ENCODE measurements around the gene PIGT. TPM values are rescaled to one million over a fixed set of nuclear protein-coding genes. Genes with fewer than 3 reads are reported as not detected.

The PIGT gene
- total and polyA plus RNA-seq, 9 donors, result 30.0 to 172 (median 69.3) TPM

DNA sequence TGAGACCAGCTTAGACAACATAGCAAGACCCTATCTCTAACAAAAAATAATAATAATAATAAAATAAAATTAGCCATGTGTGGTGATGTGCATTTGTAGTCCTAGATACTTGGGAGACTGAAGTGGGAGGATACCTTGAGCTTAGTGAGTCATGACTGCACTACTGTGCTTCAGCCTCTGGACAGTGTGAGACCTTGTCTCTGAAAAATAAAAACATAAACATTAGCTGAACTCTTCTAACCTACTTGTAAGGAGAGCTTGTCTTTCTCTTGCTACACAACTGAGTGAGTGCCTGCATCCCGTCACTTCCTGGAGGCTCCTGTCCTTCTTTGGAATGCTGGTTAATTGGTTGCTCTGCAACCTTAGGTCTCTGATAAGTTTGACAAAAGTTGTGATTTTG, 13.0 kb upstream of the PIGT start:
- H3K27me3 ChIP-seq, result no peaks in the 10 kb centered on the region
- intact Hi-C loops (cut with DNase I), result no loop called here
- no peak overlapping the region for H3K27ac ChIP-seq
- no peak overlapping the region for H3K4me3 ChIP-seq
- TF ChIP-seq, protein P1, sequence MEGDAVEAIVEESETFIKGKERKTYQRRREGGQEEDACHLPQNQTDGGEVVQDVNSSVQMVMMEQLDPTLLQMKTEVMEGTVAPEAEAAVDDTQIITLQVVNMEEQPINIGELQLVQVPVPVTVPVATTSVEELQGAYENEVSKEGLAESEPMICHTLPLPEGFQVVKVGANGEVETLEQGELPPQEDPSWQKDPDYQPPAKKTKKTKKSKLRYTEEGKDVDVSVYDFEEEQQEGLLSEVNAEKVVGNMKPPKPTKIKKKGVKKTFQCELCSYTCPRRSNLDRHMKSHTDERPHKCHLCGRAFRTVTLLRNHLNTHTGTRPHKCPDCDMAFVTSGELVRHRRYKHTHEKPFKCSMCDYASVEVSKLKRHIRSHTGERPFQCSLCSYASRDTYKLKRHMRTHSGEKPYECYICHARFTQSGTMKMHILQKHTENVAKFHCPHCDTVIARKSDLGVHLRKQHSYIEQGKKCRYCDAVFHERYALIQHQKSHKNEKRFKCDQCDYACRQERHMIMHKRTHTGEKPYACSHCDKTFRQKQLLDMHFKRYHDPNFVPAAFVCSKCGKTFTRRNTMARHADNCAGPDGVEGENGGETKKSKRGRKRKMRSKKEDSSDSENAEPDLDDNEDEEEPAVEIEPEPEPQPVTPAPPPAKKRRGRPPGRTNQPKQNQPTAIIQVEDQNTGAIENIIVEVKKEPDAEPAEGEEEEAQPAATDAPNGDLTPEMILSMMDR (IDR thresholded peaks at IDR 0.05), result no peak
- no peak for TF ChIP-seq POLR2A (IDR thresholded peaks at IDR 0.05)
- no peak for TF ChIP-seq EP300 (IDR thresholded peaks at IDR 0.05)
- 80 to 87% (median 85%) methylated on average over 1 of the region's 1 CpG for WGBS, 3 donors
- no peaks in the 10 kb centered on the region for H3K36me3 ChIP-seq
- DNase-seq, result no peak
- H3K4me1 ChIP-seq (ENCODE audit: insufficient read depth), result peaks cover 3% of the 10 kb centered on the region
- peaks cover 0 to 5% of the 10 kb centered on the region in 2 donors for H3K9me3 ChIP-seq

DNA sequence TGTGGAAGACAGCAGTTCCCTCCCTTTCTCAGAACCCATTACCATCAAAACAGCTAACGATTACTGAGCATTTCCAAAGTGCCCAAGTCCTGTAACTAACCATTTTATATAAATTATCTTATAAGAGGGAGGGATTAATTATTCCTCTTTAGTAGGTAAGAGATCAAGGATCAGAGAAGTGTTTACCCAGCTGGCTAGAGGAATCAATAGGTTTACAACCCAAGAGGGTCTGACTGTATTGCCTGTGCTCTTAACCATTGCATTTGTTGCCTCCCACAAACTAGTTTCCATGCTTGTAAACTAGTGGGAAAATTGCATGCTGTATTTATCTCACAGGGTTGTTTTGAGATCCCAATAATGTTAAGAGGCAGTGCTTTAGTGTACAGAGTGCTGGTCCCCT, 11.5 kb upstream of the PIGT start:
- Histone ChIP-seq H3K27ac (no peak overlapping the region), H3K4me1 (ENCODE audit: insufficient read depth) (peaks cover 3% of the 10 kb centered on the region), H3K36me3 (no peaks in the 10 kb centered on the region), H3K4me3 (no peak overlapping the region), H3K27me3 (no peaks in the 10 kb centered on the region), H3K9me3 (peaks cover 0 to 5% of the 10 kb centered on the region in 2 donors)
- DNase-seq, result no peak
- intact Hi-C loops (cut with DNase I), result no loop called here
- 68 to 84% (median 76%) methylated on average over 1 of the region's 1 CpG for WGBS, 3 donors
- TF ChIP-seq, protein P1 (IDR thresholded peaks at IDR 0.05), result no peak
- no peak for TF ChIP-seq POLR2A (IDR thresholded peaks at IDR 0.05)
- TF ChIP-seq EP300 (IDR thresholded peaks at IDR 0.05), result no peak

DNA sequence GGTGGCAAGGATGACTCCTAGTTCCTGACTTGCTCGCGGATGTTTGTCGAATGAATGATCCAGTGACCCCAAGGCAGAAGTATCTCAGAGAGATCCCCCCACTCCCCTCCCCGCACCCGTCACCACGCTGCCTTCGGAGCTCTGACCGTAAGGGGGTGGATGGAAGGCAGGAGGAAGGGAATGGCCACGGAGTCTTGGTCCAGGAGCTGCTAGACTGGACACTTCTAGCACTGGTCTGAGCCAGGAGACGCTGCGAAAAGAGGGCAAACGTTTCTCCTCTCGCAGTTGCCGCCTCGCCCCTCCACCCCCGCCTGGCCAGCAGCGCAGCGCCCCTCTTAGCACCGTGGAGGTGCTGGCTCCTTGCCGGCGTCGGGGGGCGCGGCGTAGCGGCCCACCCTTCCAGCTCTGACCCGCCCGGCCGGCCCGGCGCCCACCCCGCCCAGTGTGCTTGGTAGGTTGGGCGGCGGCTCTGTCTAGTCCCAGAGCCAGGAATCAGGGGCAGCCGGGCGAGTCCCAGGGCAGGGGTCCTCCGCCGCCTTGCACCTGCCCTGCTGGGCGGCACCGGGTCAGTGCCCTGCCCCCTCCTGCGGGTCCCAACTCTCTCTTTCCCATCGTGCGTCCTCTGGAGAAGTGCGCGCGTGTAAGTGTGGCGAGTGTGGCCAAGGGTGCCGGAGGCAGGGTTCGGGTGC, 10.2 kb upstream of the PIGT start:
- DNase-seq, result peak in 4 of 5 donors; percentile 38 to 53 (median 48)
- Histone ChIP-seq H3K4me1 (ENCODE audit: insufficient read depth) (peaks cover 3% of the 10 kb centered on the region), H3K9me3 (no peaks in the 10 kb centered on the region), H3K27me3 (no peaks in the 10 kb centered on the region), H3K4me3 (peak overlapping the region; percentile 51), H3K27ac (peak overlapping the region; percentile 41 to 58), H3K36me3 (no peaks in the 10 kb centered on the region)
- 1 to 3% (median 2%) methylated on average over 45 to 49 of the region's 49 CpGs for WGBS, 3 donors
- TF ChIP-seq POLR2A (IDR thresholded peaks at IDR 0.05) (no peak), EP300 (IDR thresholded peaks at IDR 0.05) (no peak)
- TF ChIP-seq, protein P1 (IDR thresholded peaks at IDR 0.05), result no peak
- intact Hi-C loops (cut with DNase I), result loop anchor here in 1 of 4 donors (2.0 to 5.0 kb wide), 2 partner anchors 43 to 547 kb away; partner anchors contain the start of gene SYS1

DNA sequence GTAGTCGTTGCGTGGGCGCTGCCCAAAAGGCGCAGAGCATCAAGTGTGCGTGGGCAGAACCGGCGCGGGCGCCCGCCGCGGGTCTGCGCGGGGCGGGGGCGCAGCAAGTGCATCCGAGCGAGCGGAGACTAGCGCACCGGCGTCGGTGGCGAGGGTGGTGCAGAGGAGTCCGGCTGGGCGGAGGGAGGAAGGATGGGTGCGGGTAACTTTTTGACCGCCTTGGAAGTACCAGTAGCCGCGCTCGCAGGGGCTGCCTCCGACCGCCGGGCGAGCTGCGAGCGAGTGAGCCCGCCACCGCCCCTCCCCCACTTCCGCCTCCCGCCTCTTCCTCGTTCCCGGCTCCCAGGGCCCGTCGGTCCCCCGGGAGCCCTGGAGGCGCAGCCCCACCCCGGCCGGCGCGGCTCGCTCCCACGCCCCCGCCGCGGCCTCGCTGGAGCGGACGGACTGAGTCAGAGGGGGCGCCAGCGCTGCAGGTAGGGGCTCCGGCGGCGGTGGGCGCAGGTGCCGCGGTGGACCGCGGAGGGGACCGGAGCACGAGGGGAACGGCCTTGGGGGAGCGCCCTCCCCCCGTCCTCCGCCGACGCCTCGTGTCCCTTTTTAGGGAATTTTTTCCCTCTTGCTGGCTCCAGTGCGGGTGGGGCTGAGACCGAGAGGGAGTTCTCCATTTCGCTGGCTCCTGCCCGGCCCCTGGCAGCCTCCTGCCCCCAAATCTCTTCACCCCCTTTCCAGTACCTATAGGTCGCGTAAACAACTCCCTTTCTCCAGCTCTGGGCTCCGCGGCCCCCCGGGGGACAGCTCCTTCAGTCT, 9.5 kb upstream of the PIGT start:
- Histone ChIP-seq H3K9me3 (no peaks in the 10 kb centered on the region), H3K4me3 (peak overlapping the region; percentile 51), H3K36me3 (no peaks in the 10 kb centered on the region), H3K27me3 (no peaks in the 10 kb centered on the region), H3K27ac (peak overlapping the region; percentile 58 to 63), H3K4me1 (ENCODE audit: insufficient read depth) (peaks cover 3% of the 10 kb centered on the region)
- 0 to 1% (median 1%) methylated on average over 51 to 87 of the region's 87 CpGs for WGBS, 3 donors
- no peak for TF ChIP-seq EP300 (IDR thresholded peaks at IDR 0.05)
- TF ChIP-seq POLR2A (IDR thresholded peaks at IDR 0.05), result peak; percentile 58
- TF ChIP-seq, protein P1 (IDR thresholded peaks at IDR 0.05), result peak in 1 of 3 donors; percentile 25
- DNase-seq, result peak; percentile 68 to 81 (median 79)
- intact Hi-C loops (cut with DNase I), result loop anchor here in 1 of 4 donors (2.0 to 5.0 kb wide), 2 partner anchors 44 to 546 kb away; partner anchors contain the start of gene SYS1
